GM23338 (cell line): ENCODE data around the gene TPM1. TPM values are rescaled to one million over a fixed set of nuclear protein-coding genes. Genes with fewer than 3 reads are reported as not detected.

Experiments used
- ATAC-seq: fragments of 200-7000 bp; cut with Tn5 transposase; 3 replicates; pipeline ENCODE4 v1.9.1; 2020
- DNase-seq: peaks from one replicate; pipeline ENCODE4 v3.0.0-alpha.2; 2015; ENCODE audit warnings: low spot score
- H2AFZ ChIP-seq: fragments of 200-600 bp; sonication (generic); 2 replicates; pipeline ENCODE4 v1.8.0; 2016; ENCODE audit warnings: antibody characterized with exemption, mild to moderate bottlenecking, moderate library complexity
- H3F3A ChIP-seq: fragments of 200-600 bp; sonication (generic); replicated peaks from 2 replicates; pipeline ENCODE4 v1.8.0; 2017; ENCODE audit warnings: antibody characterized with exemption, mixed run types, low read depth
- H3K27ac ChIP-seq: fragments of 200-600 bp; sonication (generic); 2 replicates; pipeline ENCODE4 v1.6.1; 2016; ENCODE audit warnings: low read depth
- H3K27me3 ChIP-seq: fragments of 200-600 bp; sonication (generic); 2 replicates; pipeline ENCODE4 v1.8.0; 2016; ENCODE audit warnings: mild to moderate bottlenecking, mixed run types, moderate library complexity; ENCODE audit not compliant: insufficient read depth
- H3K36me3 ChIP-seq: fragments of 200-600 bp; sonication (generic); 2 replicates; pipeline ENCODE4 v1.8.0; 2016; ENCODE audit warnings: mild to moderate bottlenecking; ENCODE audit not compliant: insufficient read depth
- H3K4me1 ChIP-seq: fragments of 200-600 bp; sonication (generic); 2 replicates; pipeline ENCODE4 v1.8.0; 2016; ENCODE audit warnings: mild to moderate bottlenecking, moderate library complexity; ENCODE audit not compliant: insufficient read depth
- H3K4me2 ChIP-seq: fragments of 200-600 bp; sonication (generic); 2 replicates; pipeline ENCODE4 v1.7.1; 2017; ENCODE audit warnings: mixed run types
- H3K4me3 ChIP-seq: fragments of 200-600 bp; sonication (generic); 2 replicates; pipeline ENCODE4 v1.6.1; 2016; ENCODE audit warnings: mixed run types
- H3K79me2 ChIP-seq: fragments of 200-600 bp; sonication (generic); replicated peaks from 2 replicates; pipeline ENCODE4 v1.8.0; 2017; ENCODE audit warnings: mild to moderate bottlenecking; ENCODE audit not compliant: insufficient read depth
- H3K9me2 ChIP-seq: fragments of 200-600 bp; sonication (generic); 2 replicates; pipeline ENCODE4 v1.8.0; 2017; ENCODE audit not compliant: insufficient read depth
- H4K20me1 ChIP-seq: fragments of 200-600 bp; sonication (generic); replicated peaks from 2 replicates; pipeline ENCODE4 v1.8.0; 2017; ENCODE audit warnings: mild to moderate bottlenecking; ENCODE audit not compliant: insufficient read depth
- H3K27ac Mint-ChIP-seq: 2 replicates; pipeline ENCODE4 v1.8.0; 2020; ENCODE audit warnings: inconsistent platforms, mild to moderate bottlenecking, moderate library complexity, mixed read lengths
- H3K27me3 Mint-ChIP-seq: 3 replicates; pipeline ENCODE4 v1.8.0; 2022; ENCODE audit warnings: low read depth, mild to moderate bottlenecking, moderate library complexity, mixed read lengths, inconsistent platforms; ENCODE audit not compliant: insufficient read depth, poor library complexity
- H3K36me3 Mint-ChIP-seq: 3 replicates; pipeline ENCODE4 v1.8.0; 2021; ENCODE audit warnings: low read depth, mild to moderate bottlenecking, inconsistent platforms, moderate library complexity, mixed read lengths
- H3K4me1 Mint-ChIP-seq: 3 replicates; pipeline ENCODE4 v1.8.0; 2020; ENCODE audit warnings: mild to moderate bottlenecking, inconsistent platforms, mixed read lengths
- H3K4me3 Mint-ChIP-seq: 3 replicates; pipeline ENCODE4 v1.8.0; 2021; ENCODE audit warnings: moderate library complexity, mild to moderate bottlenecking, inconsistent platforms, mixed read lengths
- H3K9me3 Mint-ChIP-seq: 3 replicates; pipeline ENCODE4 v1.8.0; 2020; ENCODE audit warnings: moderate library complexity, mild to moderate bottlenecking, inconsistent platforms, mixed read lengths
- CREB1 ChIP-seq: fragments of 250-450 bp; sonication (Bioruptor Pico); IDR thresholded peaks from 2 replicates; pipeline ENCODE4 v1.5.0; 2020; ENCODE audit warnings: low read depth, mild to moderate bottlenecking, moderate library complexity
- CTCF ChIP-seq, 2 experiments: fragments of 200-600 bp in 1 of 2; sonication (generic) in 1 of 2; conservative IDR thresholded peaks; 2 replicates each; pipeline versions ENCODE4 v1.5.1 to v1.6.1; 2016 to 2017; ENCODE audit warnings: antibody characterized with exemption in 2 of 2, low read depth in 2 of 2, mild to moderate bottlenecking in 2 of 2, moderate library complexity in 1 of 2
- ETS1 ChIP-seq: IDR thresholded peaks from 2 replicates; pipeline ENCODE4 v1.6.1; 2016; ENCODE audit warnings: antibody characterized with exemption
- EZH2 ChIP-seq: fragments of 200-600 bp; sonication (generic); IDR thresholded peaks from one replicate; pipeline ENCODE4 v1.8.0; 2017; ENCODE audit warnings: antibody characterized with exemption, mild to moderate bottlenecking, low read depth; ENCODE audit not compliant: unreplicated experiment
- EZH2phosphoT487 ChIP-seq: fragments of 200-600 bp; sonication (generic); IDR thresholded peaks from one replicate; pipeline ENCODE4 v1.8.1; 2018; ENCODE audit warnings: antibody characterized with exemption; ENCODE audit not compliant: unreplicated experiment
- JUNB ChIP-seq: IDR thresholded peaks from one replicate; pipeline ENCODE4 v1.6.1; 2016; ENCODE audit warnings: antibody characterized with exemption; ENCODE audit not compliant: unreplicated experiment
- NANOG ChIP-seq: IDR thresholded peaks from 2 replicates; pipeline ENCODE4 v1.6.1; 2016; ENCODE audit warnings: antibody characterized with exemption, borderline replicate concordance
- polyA plus RNA-seq: library from polyadenylated mRNA; unstranded; fragments of >200 nt; fragmentation: Nextera tagmentation; extraction: Ambion mirVana; gene quantifications from 2 replicates; pipeline ENCODE4 v1.2.1, GENCODE V29; 2016
- total RNA-seq: library from RNA; depleted of rRNA; stranded (reverse); fragments of >200 nt; shearing (Covaris generic); gene quantifications from 2 replicates; pipeline ENCODE4 v1.2.3, GENCODE V29; 2014
- TF ChIP-seq, protein P1 (sequence below): IDR thresholded peaks from one replicate; pipeline ENCODE4 v1.6.1; 2018; ENCODE audit warnings: antibody characterized with exemption; ENCODE audit not compliant: unreplicated experiment

Gene TPM1
- total and polyA plus RNA-seq, 2 experiments from 2014 or later, result 449 to 913 TPM

- no peak for TF ChIP-seq CREB1 (CRISPR knock-in tag)
- no peak for TF ChIP-seq EZH2
- Mint-ChIP-seq H3K4me1 (peaks cover 45% of the 10 kb centered on the region), H3K4me3 (no peak overlapping the region), H3K36me3 (peaks cover 25% of the 10 kb centered on the region), H3K27ac (no peak overlapping the region), H3K27me3 (peaks cover 26% of the 10 kb centered on the region), H3K9me3 (no peaks in the 10 kb centered on the region; the same call in 2 of the 3 replicates)
- Histone ChIP-seq H3K4me3 (no peak overlapping the region), H3K36me3 (peaks cover 5% of the 10 kb centered on the region; the same call in 1 of the 2 replicates), H3K4me2 (peak overlapping the region; percentile 93; the same call in 1 of the 2 replicates), H3K9me2 (no peaks in the 10 kb centered on the region), H4K20me1 (peaks cover 6% of the 10 kb centered on the region; the same call in 1 of the 2 replicates), H3K27ac (peak overlapping the region; percentile 74; the same call in 1 of the 2 replicates), H3F3A (peaks cover 8% of the 10 kb centered on the region), H3K27me3 (0 out of 2 replicates have a peak, but pooled peaks cover 6% of the 10 kb centered on the region), H3K79me2 (peaks cover 19% of the 10 kb centered on the region), H2AFZ (no peak overlapping the region), H3K4me1 (peaks cover 33% of the 10 kb centered on the region)
- DNase-seq (peak; percentile 60), ATAC-seq (no peak)
Measured at GRCh38 chr15:63040509-63040908, 2.0 kb upstream of the TPM1 start.

DNA sequence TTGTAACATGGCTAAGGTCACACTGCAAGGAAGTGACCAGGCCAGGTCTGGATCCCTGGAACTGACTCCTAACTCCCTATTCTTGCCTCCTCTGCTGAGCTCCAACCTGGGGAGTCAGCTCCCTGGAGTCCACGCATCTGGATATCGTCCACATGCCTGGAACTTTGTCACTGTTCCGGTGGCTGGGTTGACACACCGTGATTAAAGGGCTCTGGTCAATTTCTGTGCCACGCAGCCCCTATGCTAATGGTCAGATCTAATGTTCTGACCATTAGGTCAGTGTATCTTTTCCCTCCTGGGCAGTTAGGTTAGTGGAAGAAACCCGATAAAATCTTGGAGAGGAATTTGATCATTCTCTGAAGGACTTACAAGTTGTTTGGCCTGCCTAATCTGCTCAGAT lies 1.6 kb upstream of the TPM1 start:
- no peak for DNase-seq
- no peaks in the 10 kb centered on the region; the same call in 2 of the 3 replicates for H3K9me3 Mint-ChIP-seq
- peaks cover 49% of the 10 kb centered on the region for H3K4me1 Mint-ChIP-seq
- TF ChIP-seq NANOG (no peak), EZH2 (no peak)
- H3K4me3 Mint-ChIP-seq, result peak overlapping the region; percentile 98
- H3K9me2 ChIP-seq, result no peaks in the 10 kb centered on the region
- peaks cover 6% of the 10 kb centered on the region; the same call in 1 of the 2 replicates for H4K20me1 ChIP-seq
- H3K4me2 ChIP-seq, result peak overlapping the region; percentile 93
- 0 out of 2 replicates have a peak, but pooled peaks cover 6% of the 10 kb centered on the region for H3K27me3 ChIP-seq
- H3F3A ChIP-seq, result peaks cover 10% of the 10 kb centered on the region
- no peak for ATAC-seq
- peaks cover 30% of the 10 kb centered on the region for H3K36me3 Mint-ChIP-seq
- no peak overlapping the region for H3K27ac Mint-ChIP-seq
- H3K4me3 ChIP-seq, result peak overlapping the region; percentile 85
- H3K27me3 Mint-ChIP-seq, result peaks cover 25% of the 10 kb centered on the region
- peaks cover 19% of the 10 kb centered on the region for H3K79me2 ChIP-seq
- no peak overlapping the region for H2AFZ ChIP-seq
- H3K4me1 ChIP-seq, result peaks cover 37% of the 10 kb centered on the region
- H3K36me3 ChIP-seq, result peaks cover 8% of the 10 kb centered on the region; the same call in 1 of the 2 replicates
- H3K27ac ChIP-seq, result peak overlapping the region; percentile 74; the same call in 1 of the 2 replicates

- Histone ChIP-seq H4K20me1 (peaks cover 6% of the 10 kb centered on the region; the same call in 1 of the 2 replicates), H2AFZ (no peak overlapping the region), H3K9me2 (no peaks in the 10 kb centered on the region), H3F3A (peaks cover 15% of the 10 kb centered on the region), H3K4me2 (peak overlapping the region; percentile 93), H3K4me3 (peak overlapping the region; percentile 85), H3K27ac (peak overlapping the region; percentile 74; the same call in 1 of the 2 replicates), H3K36me3 (peaks cover 12% of the 10 kb centered on the region; the same call in 1 of the 2 replicates), H3K27me3 (0 out of 2 replicates have a peak, but pooled peaks cover 6% of the 10 kb centered on the region), H3K4me1 (peaks cover 43% of the 10 kb centered on the region), H3K79me2 (peaks cover 19% of the 10 kb centered on the region)
- no peaks in the 10 kb centered on the region; the same call in 2 of the 3 replicates for H3K9me3 Mint-ChIP-seq
- peak overlapping the region; percentile 33; the same call in 1 of the 2 replicates for H3K27ac Mint-ChIP-seq
- H3K27me3 Mint-ChIP-seq, result peaks cover 24% of the 10 kb centered on the region
- no peak for DNase-seq
- H3K4me1 Mint-ChIP-seq, result peaks cover 51% of the 10 kb centered on the region
- TF ChIP-seq ETS1, result no peak
- no peak for TF ChIP-seq CREB1 (CRISPR knock-in tag)
- TF ChIP-seq CTCF (conservative IDR thresholded peaks at IDR 0.05; ENCODE audit: low read depth in 2 of 2), result no peak
- TF ChIP-seq JUNB, result no peak
- TF ChIP-seq, protein P1, sequence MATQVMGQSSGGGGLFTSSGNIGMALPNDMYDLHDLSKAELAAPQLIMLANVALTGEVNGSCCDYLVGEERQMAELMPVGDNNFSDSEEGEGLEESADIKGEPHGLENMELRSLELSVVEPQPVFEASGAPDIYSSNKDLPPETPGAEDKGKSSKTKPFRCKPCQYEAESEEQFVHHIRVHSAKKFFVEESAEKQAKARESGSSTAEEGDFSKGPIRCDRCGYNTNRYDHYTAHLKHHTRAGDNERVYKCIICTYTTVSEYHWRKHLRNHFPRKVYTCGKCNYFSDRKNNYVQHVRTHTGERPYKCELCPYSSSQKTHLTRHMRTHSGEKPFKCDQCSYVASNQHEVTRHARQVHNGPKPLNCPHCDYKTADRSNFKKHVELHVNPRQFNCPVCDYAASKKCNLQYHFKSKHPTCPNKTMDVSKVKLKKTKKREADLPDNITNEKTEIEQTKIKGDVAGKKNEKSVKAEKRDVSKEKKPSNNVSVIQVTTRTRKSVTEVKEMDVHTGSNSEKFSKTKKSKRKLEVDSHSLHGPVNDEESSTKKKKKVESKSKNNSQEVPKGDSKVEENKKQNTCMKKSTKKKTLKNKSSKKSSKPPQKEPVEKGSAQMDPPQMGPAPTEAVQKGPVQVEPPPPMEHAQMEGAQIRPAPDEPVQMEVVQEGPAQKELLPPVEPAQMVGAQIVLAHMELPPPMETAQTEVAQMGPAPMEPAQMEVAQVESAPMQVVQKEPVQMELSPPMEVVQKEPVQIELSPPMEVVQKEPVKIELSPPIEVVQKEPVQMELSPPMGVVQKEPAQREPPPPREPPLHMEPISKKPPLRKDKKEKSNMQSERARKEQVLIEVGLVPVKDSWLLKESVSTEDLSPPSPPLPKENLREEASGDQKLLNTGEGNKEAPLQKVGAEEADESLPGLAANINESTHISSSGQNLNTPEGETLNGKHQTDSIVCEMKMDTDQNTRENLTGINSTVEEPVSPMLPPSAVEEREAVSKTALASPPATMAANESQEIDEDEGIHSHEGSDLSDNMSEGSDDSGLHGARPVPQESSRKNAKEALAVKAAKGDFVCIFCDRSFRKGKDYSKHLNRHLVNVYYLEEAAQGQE, result no peak
- TF ChIP-seq EZH2phosphoT487, result no peak
- peak overlapping the region; percentile 98 for H3K4me3 Mint-ChIP-seq
- peak; percentile 5 for ATAC-seq
- peaks cover 35% of the 10 kb centered on the region for H3K36me3 Mint-ChIP-seq
Measured at GRCh38 chr15:63041402-63041973, 1.1 kb upstream of the TPM1 start.
